Stomach (tissue), 9 donors: ENCODE measurements around the gene KIF1A. TPM values are rescaled to one million over a fixed set of nuclear protein-coding genes. Genes with fewer than 3 reads are reported as not detected.

Experiments
- DNase-seq, 2 donors: peaks; one replicate each; pipeline versions ENCODE4 v3.0.0 to v3.0.0-alpha.2; 2013 to 2019
- H3K27ac ChIP-seq, 5 donors: fragments of 200-600 bp in 4 of 5; sonication (generic) in 4 of 5; one replicate each; pipeline ENCODE4 v1.5.1; 2013 to 2019; ENCODE audit warnings: mild to moderate bottlenecking in 1 of 5, moderate library complexity in 1 of 5
- H3K27me3 ChIP-seq, 3 donors: fragments of 200-600 bp; sonication (generic); one replicate each; pipeline ENCODE4 v1.5.1; 2017 to 2019; ENCODE audit warnings: mixed run types in 1 of 3
- H3K36me3 ChIP-seq, 4 donors: fragments of 200-600 bp; sonication (generic); 1 replicate in 3 of 4; 2 replicates in 1 of 4; pipeline ENCODE4 v1.5.1; 2016 to 2019
- H3K4me1 ChIP-seq, 4 donors: fragments of 200-600 bp; sonication (generic); one replicate each; pipeline ENCODE4 v1.5.1; 2016 to 2019
- H3K4me3 ChIP-seq, 4 donors: fragments of 200-600 bp; sonication (generic) in 3 of 4; one replicate each; pipeline ENCODE4 v1.5.1; 2016 to 2019; ENCODE audit warnings: mild to moderate bottlenecking in 1 of 4
- H3K9me3 ChIP-seq, 4 donors: fragments of 200-600 bp; sonication (generic); one replicate each; pipeline ENCODE4 v1.5.1; 2016 to 2019
- CTCF ChIP-seq, 7 experiments: fragments of 450-650 bp in 4 of 7; fragments of 200-600 bp in 3 of 7; sonication (generic) in 3 of 7; IDR thresholded peaks; one replicate each; pipeline ENCODE4 v1.5.1; 2016 to 2019; ENCODE audit warnings: antibody characterized with exemption in 7 of 7, control low read depth in 2 of 7, mild to moderate bottlenecking in 1 of 7
- EP300 ChIP-seq: sonication (generic); formaldehyde crosslinking; IDR thresholded peaks from one replicate; pipeline ENCODE4 v1.6.1; 2017; ENCODE audit warnings: antibody characterized with exemption
- POLR2A ChIP-seq, 4 donors: fragments of 450-650 bp; IDR thresholded peaks; one replicate each; pipeline ENCODE4 v1.6.1; 2016; ENCODE audit warnings: antibody characterized with exemption in 4 of 4, control low read depth in 2 of 4, mild to moderate bottlenecking in 1 of 4, moderate library complexity in 1 of 4
- POLR2AphosphoS5 ChIP-seq, 3 donors: sonication (generic); formaldehyde crosslinking; IDR thresholded peaks; one replicate each; pipeline ENCODE4 v1.6.1; 2016; ENCODE audit warnings: antibody characterized with exemption in 3 of 3
- WGBS, 5 donors: extraction: QIAGEN DNeasy Blood & Tissue Kit in 3 of 5; methylation state at CpG; one replicate each; pipeline versions ENCODE4 v1.1.5 to v1.1.7; 2013 to 2018; 5-methylcytosine and 5-hydroxymethylcytosine counted together
- intact Hi-C: fragments of 100-400 bp; cut with DNase I; formaldehyde crosslinking; loops from one replicate; pipeline ENCODE4 v1.15.1; 2023; ENCODE audit warnings: low total_unique reads
- polyA plus RNA-seq, 3 donors: library from polyadenylated mRNA; stranded (reverse); fragments of 200-250 nt; gene quantifications; one replicate each; pipeline ENCODE4 v1.2.3, GENCODE V29; 2013
- total RNA-seq, 5 donors: library from RNA; depleted of rRNA; stranded (reverse); fragments of >200 nt; gene quantifications; one replicate each; pipeline versions ENCODE4 v1.1.0 to v1.2.3, GENCODE V29; 2014 to 2016
- donor health status: healthy with polysubstance abuse.
- donor health status: Bipolar disorder and iron deficiency.
- donor health status: healthy.

KIF1A gene
- total and polyA plus RNA-seq, 8 donors = 0.15 to 12.5 (median 2.5) TPM

GRCh38 chr2:240712121-240712520 lies 107.9 kb downstream of the KIF1A start:
- DNase-seq = no peak

GRCh38 chr2:240711701-240712100 lies 108.3 kb downstream of the KIF1A start:
- TF ChIP-seq POLR2AphosphoS5 (IDR thresholded peaks at IDR 0.05) = no peak
- no peak for TF ChIP-seq EP300
- TF ChIP-seq POLR2A (IDR thresholded peaks at IDR 0.05) = no peak
- no peak for TF ChIP-seq CTCF (IDR thresholded peaks at IDR 0.05)
- no peak overlapping the region for H3K4me3 ChIP-seq
- no peak overlapping the region for H3K27ac ChIP-seq
- intact Hi-C loops = no loop called here
- H3K9me3 ChIP-seq = no peaks in the 10 kb centered on the region
- no peaks in the 10 kb centered on the region for H3K4me1 ChIP-seq
- DNase-seq = no peak
- peaks cover 0 to 15% (median 0%) of the 10 kb centered on the region in 3 donors for H3K27me3 ChIP-seq
- H3K36me3 ChIP-seq = no peaks in the 10 kb centered on the region
- 65 to 85% (median 71%) methylated on average over 2 to 5 of the region's 5 CpGs for WGBS, 5 donors

More at GRCh38 chr2:240712121-240712520, 107.9 kb downstream of the KIF1A start:
- H3K36me3 ChIP-seq = no peaks in the 10 kb centered on the region
- H3K27ac ChIP-seq = no peak overlapping the region
- no peaks in the 10 kb centered on the region for H3K4me1 ChIP-seq
- WGBS, 5 donors = 85 to 91% (median 87%) methylated on average over 8 to 9 of the region's 9 CpGs
- no peaks in the 10 kb centered on the region for H3K9me3 ChIP-seq
- intact Hi-C loops = no loop called here
- peaks cover 0 to 15% (median 0%) of the 10 kb centered on the region in 3 donors for H3K27me3 ChIP-seq
- TF ChIP-seq CTCF (IDR thresholded peaks at IDR 0.05) (no peak), POLR2A (IDR thresholded peaks at IDR 0.05) (no peak), POLR2AphosphoS5 (IDR thresholded peaks at IDR 0.05) (no peak), EP300 (no peak)
- H3K4me3 ChIP-seq = no peak overlapping the region

- intact Hi-C loops = no loop called here
- no peak for DNase-seq
Observed at GRCh38 chr2:240711296-240711695, 108.7 kb downstream of the KIF1A start.

DNA sequence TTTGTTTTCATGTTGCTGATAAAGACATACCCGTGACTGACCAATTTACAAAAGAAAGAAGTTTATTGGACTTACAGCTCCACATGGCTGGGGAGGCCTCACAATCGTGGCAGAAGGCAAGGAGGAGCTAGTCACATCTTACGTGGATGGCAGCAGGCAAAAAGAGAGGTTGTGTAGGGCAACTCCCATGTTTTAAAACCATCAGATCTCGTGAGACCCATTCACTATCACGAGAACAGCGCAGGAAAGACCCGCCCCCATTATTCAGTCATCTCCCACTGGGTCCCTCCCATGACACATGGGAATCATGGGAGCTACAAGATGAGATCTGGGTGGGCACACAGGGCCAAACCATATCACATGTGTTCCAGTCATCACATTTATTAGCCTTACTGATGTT lies 111.6 kb downstream of the KIF1A start:
- no peak overlapping the region for H3K4me3 ChIP-seq
- WGBS, 5 donors = 61 to 75% (median 71%) methylated on average over 7 of the region's 7 CpGs
- peaks cover 0 to 35% (median 0%) of the 10 kb centered on the region in 3 donors for H3K27me3 ChIP-seq
- H3K4me1 ChIP-seq = no peaks in the 10 kb centered on the region
- no peak for TF ChIP-seq POLR2A (IDR thresholded peaks at IDR 0.05)
- TF ChIP-seq POLR2AphosphoS5 (IDR thresholded peaks at IDR 0.05) = no peak
- no peak for TF ChIP-seq EP300
- no peak for TF ChIP-seq CTCF (IDR thresholded peaks at IDR 0.05)
- H3K36me3 ChIP-seq = no peaks in the 10 kb centered on the region
- H3K9me3 ChIP-seq = no peaks in the 10 kb centered on the region
- DNase-seq = no peak
- intact Hi-C loops = loop anchor here (10.0 kb wide), 1 partner anchor 204 kb away; no protein-coding TSS in a partner anchor
- no peak overlapping the region for H3K27ac ChIP-seq

More at GRCh38 chr2:240711296-240711695, 108.7 kb downstream of the KIF1A start:
- H3K27me3 ChIP-seq = peaks cover 0 to 15% (median 0%) of the 10 kb centered on the region in 3 donors
- H3K4me1 ChIP-seq = no peaks in the 10 kb centered on the region
- no peaks in the 10 kb centered on the region for H3K9me3 ChIP-seq
- H3K36me3 ChIP-seq = no peaks in the 10 kb centered on the region
- 78 to 90% (median 87%) methylated on average over 5 to 9 of the region's 9 CpGs for WGBS, 5 donors
- TF ChIP-seq POLR2AphosphoS5 (IDR thresholded peaks at IDR 0.05) (no peak), POLR2A (IDR thresholded peaks at IDR 0.05) (no peak)
- H3K27ac ChIP-seq = no peak overlapping the region
- no peak overlapping the region for H3K4me3 ChIP-seq

DNA sequence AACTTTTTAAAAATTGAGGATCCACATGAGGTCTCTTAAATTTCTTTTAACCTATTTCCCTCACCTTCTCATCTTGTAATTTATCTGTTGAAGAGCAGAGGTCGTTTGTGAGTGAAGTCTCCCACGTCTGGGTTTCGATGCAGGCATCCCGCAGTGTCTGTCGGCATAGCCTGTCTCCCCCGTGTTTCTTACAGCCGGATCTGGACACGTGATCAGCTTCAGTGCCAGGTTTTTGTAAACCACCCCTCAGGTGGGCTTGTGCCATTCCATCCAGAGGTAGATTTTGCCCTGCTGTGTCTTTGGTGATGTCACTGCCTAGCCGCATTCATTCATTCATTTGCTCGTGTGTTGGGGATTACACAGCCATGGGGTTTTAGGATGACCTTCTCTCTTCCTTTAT lies 112.2 kb downstream of the KIF1A start:
- no peak for DNase-seq
- peaks cover 0 to 41% (median 0%) of the 10 kb centered on the region in 3 donors for H3K27me3 ChIP-seq
- H3K9me3 ChIP-seq = no peaks in the 10 kb centered on the region
- 70 to 78% (median 74%) methylated on average over 10 of the region's 10 CpGs for WGBS, 5 donors
- no peak overlapping the region for H3K4me3 ChIP-seq
- H3K36me3 ChIP-seq = no peaks in the 10 kb centered on the region
- intact Hi-C loops = loop anchor here (10.0 kb wide), 1 partner anchor 203 kb away; no protein-coding TSS in a partner anchor
- H3K4me1 ChIP-seq = no peaks in the 10 kb centered on the region
- no peak overlapping the region for H3K27ac ChIP-seq
- TF ChIP-seq POLR2A (IDR thresholded peaks at IDR 0.05) (no peak), CTCF (IDR thresholded peaks at IDR 0.05) (no peak)
